ENCODE results near the gene TEX36. TPM values are rescaled to one million over a fixed set of nuclear protein-coding genes. Genes with fewer than 3 reads are reported as not detected.
"Not testable (repeated sequence)": the region's sequence is repeated elsewhere in the genome, so short reads cannot be mapped to it uniquely, and the experiment has no call there.

Gene TEX36
- total RNA-seq, 4 donors from 2014 or later: not detected

GRCh38 chr10:125698481-125698998 is 15.6 kb upstream of the TEX36 start:
- no peaks in the 10 kb centered on the region for H3K27me3 ChIP-seq
- no peak for DNase-seq
- 82 to 85% methylated on average over 7 to 9 of the region's 9 CpGs for WGBS, 2 donors

GRCh38 chr10:125696884-125697283 is 13.9 kb upstream of the TEX36 start:
- intact Hi-C loops (cut with DNase I); DNase-seq; H3K4me1 ChIP-seq; H3K9me3 ChIP-seq; H3K27me3 ChIP-seq; H3K4me3 ChIP-seq (replicated peaks in 1 of 3); H3K27ac ChIP-seq; H3K36me3 ChIP-seq: not testable (repeated sequence)
- WGBS, 2 donors: 64 to 72% methylated on average over 6 of the region's 6 CpGs

More at GRCh38 chr10:125698481-125698998, 15.6 kb upstream of the TEX36 start:
- intact Hi-C loops (cut with DNase I): no loop called here
- no peaks in the 10 kb centered on the region for H3K9me3 ChIP-seq
- TF ChIP-seq CTCF (IDR thresholded peaks at IDR 0.05) (no peak), POLR2A (IDR thresholded peaks at IDR 0.05) (no peak)
- no peaks in the 10 kb centered on the region for H3K4me1 ChIP-seq
- no peak overlapping the region for H3K27ac ChIP-seq
- no peak overlapping the region for H3K4me3 ChIP-seq (replicated peaks in 1 of 3)
- no peaks in the 10 kb centered on the region for H3K36me3 ChIP-seq

GRCh38 chr10:125694883-125695282 is 11.9 kb upstream of the TEX36 start:
- intact Hi-C loops (cut with DNase I): no loop called here
- Histone ChIP-seq H3K4me3 (replicated peaks in 1 of 3) (no peak overlapping the region), H3K36me3 (no peaks in the 10 kb centered on the region), H3K9me3 (no peaks in the 10 kb centered on the region), H3K27me3 (no peaks in the 10 kb centered on the region), H3K4me1 (peaks cover 9 to 12% of the 10 kb centered on the region in 2 donors), H3K27ac (no peak overlapping the region)
- TF ChIP-seq CTCF (IDR thresholded peaks at IDR 0.05) (no peak), POLR2A (IDR thresholded peaks at IDR 0.05) (no peak)
- no peak for DNase-seq
- WGBS, 2 donors: 46 to 66% methylated on average over 1 of the region's 1 CpG

- no peak overlapping the region for H3K4me3 ChIP-seq (replicated peaks in 1 of 3)
- 91% methylated on average over 2 of the region's 2 CpGs for WGBS, 2 donors
- H3K4me1 ChIP-seq: peaks cover 9 to 12% of the 10 kb centered on the region in 2 donors
- H3K27me3 ChIP-seq: no peaks in the 10 kb centered on the region
- no peak overlapping the region for H3K27ac ChIP-seq
- intact Hi-C loops (cut with DNase I): no loop called here
- H3K36me3 ChIP-seq: no peaks in the 10 kb centered on the region
- TF ChIP-seq CTCF (IDR thresholded peaks at IDR 0.05) (no peak), POLR2A (IDR thresholded peaks at IDR 0.05) (no peak)
- no peaks in the 10 kb centered on the region for H3K9me3 ChIP-seq
- no peak for DNase-seq
Measured at GRCh38 chr10:125693524-125693847, 10.5 kb upstream of the TEX36 start.

- no peak overlapping the region for H3K4me3 ChIP-seq (replicated peaks in 1 of 3)
- intact Hi-C loops (cut with DNase I): no loop called here
- H3K9me3 ChIP-seq: no peaks in the 10 kb centered on the region
- TF ChIP-seq CTCF (IDR thresholded peaks at IDR 0.05) (no peak), POLR2A (IDR thresholded peaks at IDR 0.05) (no peak)
- 82 to 87% methylated on average over 12 of the region's 12 CpGs for WGBS, 2 donors
- H3K36me3 ChIP-seq: no peaks in the 10 kb centered on the region
- no peak for DNase-seq
- H3K27me3 ChIP-seq: no peaks in the 10 kb centered on the region
- peaks cover 9 to 12% of the 10 kb centered on the region in 2 donors for H3K4me1 ChIP-seq
- H3K27ac ChIP-seq: no peak overlapping the region
Measured at GRCh38 chr10:125692601-125693523, 9.9 kb upstream of the TEX36 start.

Measured in thyroid gland (tissue), 4 donors.